Measurements from ENCODE around the gene DDX20.

Gene DDX20

DNA sequence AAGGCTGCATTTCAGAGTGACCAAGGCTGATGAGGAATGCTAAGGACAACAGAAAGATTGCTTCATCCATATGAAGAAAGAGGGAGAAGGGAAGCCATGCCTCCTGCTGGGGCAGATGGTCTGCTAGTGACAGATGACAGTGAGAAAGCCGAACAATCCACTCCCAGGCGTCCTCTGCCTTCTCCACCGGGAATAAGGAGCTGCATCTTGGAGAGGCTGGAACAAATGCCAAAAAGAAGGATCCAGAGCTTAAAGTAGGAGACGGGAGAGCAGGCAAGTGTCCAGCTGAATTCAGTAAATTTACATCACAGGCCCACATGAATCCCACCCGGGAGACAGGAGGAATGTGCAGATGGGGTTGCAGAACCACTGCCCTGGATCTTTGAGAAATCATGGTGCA is 33.4 kb downstream of the DDX20 start:
- no peaks in the 10 kb centered on the region for H3K9me3 ChIP-seq (ENCODE audit: severe bottlenecking)
- no peak overlapping the region for H3K27ac ChIP-seq
- H3K27me3 ChIP-seq (ENCODE audit: insufficient read depth, low read depth, severe bottlenecking) = no peaks in the 10 kb centered on the region
- DNase-seq = peak; percentile 46
- H3K4me3 ChIP-seq (ENCODE audit: low read depth, low read length) = no peak overlapping the region
- H3K36me3 ChIP-seq = no peaks in the 10 kb centered on the region
- TF ChIP-seq, protein P1, sequence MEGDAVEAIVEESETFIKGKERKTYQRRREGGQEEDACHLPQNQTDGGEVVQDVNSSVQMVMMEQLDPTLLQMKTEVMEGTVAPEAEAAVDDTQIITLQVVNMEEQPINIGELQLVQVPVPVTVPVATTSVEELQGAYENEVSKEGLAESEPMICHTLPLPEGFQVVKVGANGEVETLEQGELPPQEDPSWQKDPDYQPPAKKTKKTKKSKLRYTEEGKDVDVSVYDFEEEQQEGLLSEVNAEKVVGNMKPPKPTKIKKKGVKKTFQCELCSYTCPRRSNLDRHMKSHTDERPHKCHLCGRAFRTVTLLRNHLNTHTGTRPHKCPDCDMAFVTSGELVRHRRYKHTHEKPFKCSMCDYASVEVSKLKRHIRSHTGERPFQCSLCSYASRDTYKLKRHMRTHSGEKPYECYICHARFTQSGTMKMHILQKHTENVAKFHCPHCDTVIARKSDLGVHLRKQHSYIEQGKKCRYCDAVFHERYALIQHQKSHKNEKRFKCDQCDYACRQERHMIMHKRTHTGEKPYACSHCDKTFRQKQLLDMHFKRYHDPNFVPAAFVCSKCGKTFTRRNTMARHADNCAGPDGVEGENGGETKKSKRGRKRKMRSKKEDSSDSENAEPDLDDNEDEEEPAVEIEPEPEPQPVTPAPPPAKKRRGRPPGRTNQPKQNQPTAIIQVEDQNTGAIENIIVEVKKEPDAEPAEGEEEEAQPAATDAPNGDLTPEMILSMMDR (IDR thresholded peaks at IDR 0.05; ENCODE audit: low read depth, low read length) = no peak

DNA sequence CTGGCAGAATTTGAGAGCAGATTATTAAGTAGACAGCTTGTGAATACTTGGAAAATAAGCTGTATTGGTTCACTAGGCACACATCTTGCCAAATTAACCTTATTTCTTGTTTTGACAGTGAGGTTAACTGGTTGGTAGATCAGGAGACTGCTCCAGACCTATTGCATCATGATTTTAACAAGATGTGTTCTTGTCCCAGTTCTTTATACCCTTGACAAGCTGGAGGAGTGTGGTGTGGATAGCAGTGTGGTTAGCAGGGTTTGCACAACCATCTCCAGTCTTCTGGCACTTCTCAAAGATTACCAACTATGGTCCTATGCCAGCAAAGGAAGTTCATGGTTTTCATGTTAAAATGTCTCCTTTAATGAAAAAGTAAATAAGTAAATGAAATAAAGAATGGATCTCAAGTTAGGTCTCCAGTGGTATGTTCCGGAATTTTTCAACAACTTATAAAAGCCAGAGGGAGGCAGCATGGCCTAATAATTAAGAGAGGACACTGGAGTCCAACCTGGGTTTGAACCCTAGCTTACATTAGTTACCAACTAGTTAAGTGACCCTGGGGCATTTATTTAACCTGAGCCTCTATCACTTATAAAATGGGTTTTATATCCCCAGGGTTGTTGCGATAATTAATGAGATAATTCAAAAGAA is 34.1 kb downstream of the DDX20 start:
- no peaks in the 10 kb centered on the region for H3K36me3 ChIP-seq
- DNase-seq = no peak
- H3K27ac ChIP-seq = no peak overlapping the region
- H3K27me3 ChIP-seq (ENCODE audit: insufficient read depth, low read depth, severe bottlenecking) = no peaks in the 10 kb centered on the region
- TF ChIP-seq, protein P1 (IDR thresholded peaks at IDR 0.05; ENCODE audit: low read depth, low read length) = no peak
- no peak overlapping the region for H3K4me3 ChIP-seq (ENCODE audit: low read depth, low read length)
- H3K9me3 ChIP-seq (ENCODE audit: severe bottlenecking) = no peaks in the 10 kb centered on the region

DNA sequence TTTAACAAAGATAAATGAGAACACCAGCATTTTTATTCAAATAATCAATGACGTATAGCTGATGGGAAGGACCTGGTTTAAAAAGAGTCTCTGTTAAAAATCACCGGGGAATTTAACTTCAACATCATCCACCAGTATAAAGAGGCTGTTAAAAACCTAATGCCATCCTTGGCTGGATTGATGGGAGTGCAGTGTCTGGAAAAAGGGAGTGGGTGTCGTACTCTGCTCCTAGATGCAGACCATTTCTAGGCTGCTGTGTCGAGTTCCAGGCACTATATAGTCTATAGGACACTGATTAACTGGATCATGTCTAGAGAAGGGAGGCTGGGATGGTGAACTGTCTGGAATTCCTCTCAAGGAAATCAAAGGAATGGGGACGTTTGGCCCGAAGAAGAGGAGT is 36.1 kb downstream of the DDX20 start:
- H3K27me3 ChIP-seq (ENCODE audit: insufficient read depth, low read depth, severe bottlenecking) = no peaks in the 10 kb centered on the region

DNA sequence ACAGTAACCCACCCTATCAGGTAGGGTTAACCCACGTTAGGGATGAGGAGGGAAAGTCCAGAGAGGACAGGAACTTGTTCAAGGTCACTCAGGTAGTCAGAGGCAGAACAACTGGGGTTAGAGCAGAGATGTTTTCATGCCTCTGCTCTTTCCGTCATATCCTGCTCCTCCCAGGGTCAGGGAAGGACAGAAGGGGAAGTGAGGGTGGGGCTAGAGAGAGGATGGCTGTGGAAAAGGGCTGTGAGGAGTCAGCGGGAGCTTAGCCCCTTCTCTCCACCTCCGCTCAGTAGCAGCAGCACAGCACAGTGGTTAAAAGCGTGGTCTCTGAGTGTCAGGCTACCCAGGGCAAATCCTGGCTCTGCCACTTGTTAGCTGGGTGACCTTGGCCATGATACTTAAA is 36.5 kb downstream of the DDX20 start:
- Histone ChIP-seq H3K27ac (no peak overlapping the region), H3K36me3 (no peaks in the 10 kb centered on the region), H3K27me3 (ENCODE audit: insufficient read depth, low read depth, severe bottlenecking) (no peaks in the 10 kb centered on the region), H3K4me3 (ENCODE audit: low read depth, low read length) (no peak overlapping the region), H3K9me3 (ENCODE audit: severe bottlenecking) (no peaks in the 10 kb centered on the region)
- DNase-seq = no peak
- TF ChIP-seq, protein P1 (IDR thresholded peaks at IDR 0.05; ENCODE audit: low read depth, low read length) = no peak

More for the DNA sequence above, 36.1 kb downstream of the DDX20 start:
- TF ChIP-seq, protein P1 (IDR thresholded peaks at IDR 0.05; ENCODE audit: low read depth, low read length) = no peak
- no peak for DNase-seq
- Histone ChIP-seq H3K36me3 (no peaks in the 10 kb centered on the region), H3K27ac (no peak overlapping the region), H3K4me3 (ENCODE audit: low read depth, low read length) (no peak overlapping the region), H3K9me3 (ENCODE audit: severe bottlenecking) (no peaks in the 10 kb centered on the region)

DNA sequence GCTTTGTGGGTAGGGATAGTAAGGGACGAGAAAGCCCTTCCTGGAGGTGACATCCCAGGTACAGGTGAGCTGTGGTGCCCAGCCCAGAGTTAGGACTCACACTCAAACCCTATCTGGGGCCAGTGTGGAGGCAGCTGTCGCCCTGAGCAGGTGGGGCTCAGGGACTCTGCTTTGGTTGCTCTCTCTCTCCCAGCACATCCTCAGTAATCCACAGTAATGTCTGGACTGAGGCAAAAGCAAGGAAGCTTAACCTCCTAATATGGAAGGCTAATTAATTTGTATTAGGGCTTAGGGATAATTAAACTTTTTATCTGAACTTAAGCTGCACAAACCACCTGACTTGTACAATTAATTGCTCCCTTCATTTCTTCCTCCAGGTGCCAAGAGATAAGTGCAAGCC is 38.2 kb downstream of the DDX20 start:
- TF ChIP-seq, protein P1 (IDR thresholded peaks at IDR 0.05; ENCODE audit: low read depth, low read length) = no peak
- peak; percentile 66 for DNase-seq

DNA sequence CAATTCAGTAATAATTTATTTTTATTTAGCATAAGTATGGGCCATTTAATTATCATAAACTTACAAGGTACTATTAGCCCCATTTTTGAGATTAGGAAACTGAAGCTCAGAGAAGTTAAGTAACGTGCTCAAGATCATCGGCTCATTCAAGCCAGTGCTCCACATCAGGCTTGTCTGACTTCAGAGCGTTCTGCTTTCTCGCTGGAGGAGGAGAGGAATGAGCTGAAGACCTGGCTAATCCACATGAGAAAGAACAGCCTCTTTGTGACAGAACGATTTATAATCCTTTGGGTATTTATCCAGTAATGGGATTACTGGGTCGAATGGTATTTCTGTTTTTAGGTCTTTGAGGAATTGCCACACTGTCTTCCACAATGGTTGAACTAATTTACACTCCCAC is 39.7 kb downstream of the DDX20 start:
- DNase-seq = peak; percentile 74
- TF ChIP-seq, protein P1 (IDR thresholded peaks at IDR 0.05; ENCODE audit: low read depth, low read length) = no peak
- H3K27me3 ChIP-seq (ENCODE audit: insufficient read depth, low read depth, severe bottlenecking) = no peaks in the 10 kb centered on the region
- H3K9me3 ChIP-seq (ENCODE audit: severe bottlenecking) = no peaks in the 10 kb centered on the region
- H3K27ac ChIP-seq = no peak overlapping the region
- H3K36me3 ChIP-seq = no peaks in the 10 kb centered on the region
- no peak overlapping the region for H3K4me3 ChIP-seq (ENCODE audit: low read depth, low read length)

More for the DNA sequence above, 38.2 kb downstream of the DDX20 start:
- Histone ChIP-seq H3K4me3 (ENCODE audit: low read depth, low read length) (no peak overlapping the region), H3K36me3 (no peaks in the 10 kb centered on the region), H3K9me3 (ENCODE audit: severe bottlenecking) (no peaks in the 10 kb centered on the region), H3K27ac (no peak overlapping the region), H3K27me3 (ENCODE audit: insufficient read depth, low read depth, severe bottlenecking) (no peaks in the 10 kb centered on the region)
